HEK293 (cell line): ENCODE data around the gene CDH26.

Experiments used
- HOXC10 ChIP-seq: sonication (generic); formaldehyde crosslinking; IDR thresholded peaks from 2 replicates; pipeline ENCODE4 v1.8.1; 2023; ENCODE audit warnings: mild to moderate bottlenecking, missing genetic modification reagents
- KLF16 ChIP-seq: fragments of 450-650 bp; formaldehyde crosslinking; IDR thresholded peaks from 2 replicates; pipeline ENCODE4 v1.5.1; 2017; ENCODE audit warnings: missing biosample characterization, missing genetic modification characterization
- MYNN ChIP-seq: fragments of 450-650 bp; formaldehyde crosslinking; IDR thresholded peaks from 2 replicates; pipeline ENCODE4 v1.5.1; 2016; ENCODE audit warnings: missing biosample characterization, missing genetic modification characterization, borderline replicate concordance
- PATZ1 ChIP-seq: fragments of 450-650 bp; formaldehyde crosslinking; IDR thresholded peaks from 2 replicates; pipeline ENCODE4 v1.5.1; 2016; ENCODE audit warnings: missing biosample characterization, missing genetic modification characterization
- PBX3 ChIP-seq: sonication (generic); formaldehyde crosslinking; IDR thresholded peaks from 2 replicates; pipeline ENCODE4 v1.8.1; 2022; ENCODE audit warnings: mild to moderate bottlenecking, moderate library complexity, missing genetic modification reagents
- PRDM4 ChIP-seq: fragments of 450-650 bp; formaldehyde crosslinking; IDR thresholded peaks from 2 replicates; pipeline ENCODE4 v1.5.1; 2017; ENCODE audit warnings: missing biosample characterization, missing genetic modification characterization
- ZBTB1 ChIP-seq: fragments of 450-650 bp; formaldehyde crosslinking; IDR thresholded peaks from 2 replicates; pipeline ENCODE4 v1.5.1; 2016; ENCODE audit warnings: missing biosample characterization, missing genetic modification characterization
- ZBTB21 ChIP-seq: fragments of 450-650 bp; formaldehyde crosslinking; IDR thresholded peaks from 2 replicates; pipeline ENCODE4 v1.5.1; 2017; ENCODE audit warnings: missing biosample characterization, missing genetic modification characterization
- ZEB2 ChIP-seq: fragments of 450-650 bp; formaldehyde crosslinking; IDR thresholded peaks from 2 replicates; pipeline ENCODE4 v1.5.1; 2016; ENCODE audit warnings: missing biosample characterization, missing genetic modification characterization
- ZFP41 ChIP-seq: fragments of 450-650 bp; formaldehyde crosslinking; IDR thresholded peaks from 2 replicates; pipeline ENCODE4 v1.5.1; 2016; ENCODE audit warnings: missing biosample characterization, missing genetic modification characterization, borderline replicate concordance
- ZNF175 ChIP-seq: fragments of 450-650 bp; formaldehyde crosslinking; IDR thresholded peaks from 2 replicates; pipeline ENCODE4 v1.5.1; 2016; ENCODE audit warnings: missing biosample characterization, missing genetic modification characterization
- ZNF2 ChIP-seq: fragments of 450-650 bp; formaldehyde crosslinking; IDR thresholded peaks from 2 replicates; pipeline ENCODE4 v1.5.1; 2016; ENCODE audit warnings: missing biosample characterization, missing genetic modification characterization
- ZNF211 ChIP-seq: fragments of 450-650 bp; formaldehyde crosslinking; IDR thresholded peaks from 2 replicates; pipeline ENCODE4 v1.5.1; 2016; ENCODE audit warnings: low read depth, missing biosample characterization, missing genetic modification characterization
- ZNF214 ChIP-seq: fragments of 450-650 bp; formaldehyde crosslinking; IDR thresholded peaks from 2 replicates; pipeline ENCODE4 v1.5.1; 2017; ENCODE audit warnings: missing biosample characterization, mild to moderate bottlenecking, missing genetic modification characterization, borderline replicate concordance
- ZNF221 ChIP-seq: fragments of 450-650 bp; formaldehyde crosslinking; IDR thresholded peaks from 2 replicates; pipeline ENCODE4 v1.5.1; 2017; ENCODE audit warnings: missing biosample characterization, missing genetic modification characterization, borderline replicate concordance
- ZNF23 ChIP-seq: fragments of 450-650 bp; formaldehyde crosslinking; IDR thresholded peaks from 2 replicates; pipeline ENCODE4 v1.5.1; 2016; ENCODE audit warnings: missing biosample characterization, missing genetic modification characterization, borderline replicate concordance
- ZNF274 ChIP-seq, 2 experiments: fragments of 200-500 bp in 1 of 2; fragments of 450-650 bp in 1 of 2; sonication (Bioruptor generic) in 1 of 2; formaldehyde crosslinking in 1 of 2; IDR thresholded peaks; 2 replicates each; pipeline versions ENCODE4 v1.5.1 to v1.6.1; 2014 to 2016; ENCODE audit warnings: borderline replicate concordance in 1 of 2, inconsistent platforms in 1 of 2, low read length in 1 of 2, missing biosample characterization in 1 of 2, missing genetic modification characterization in 1 of 2
- ZNF433 ChIP-seq: fragments of 450-650 bp; formaldehyde crosslinking; IDR thresholded peaks from 2 replicates; pipeline ENCODE4 v1.5.1; 2016; ENCODE audit warnings: missing biosample characterization, missing genetic modification characterization, low read depth
- ZNF501 ChIP-seq: fragments of 450-650 bp; formaldehyde crosslinking; IDR thresholded peaks from 2 replicates; pipeline ENCODE4 v1.5.1; 2016; ENCODE audit warnings: missing biosample characterization, missing genetic modification characterization
- ZNF529 ChIP-seq: fragments of 450-650 bp; formaldehyde crosslinking; IDR thresholded peaks from 2 replicates; pipeline ENCODE4 v1.5.1; 2017; ENCODE audit warnings: missing genetic modification characterization, missing biosample characterization; ENCODE audit not compliant: insufficient replicate concordance
- ZNF629 ChIP-seq: fragments of 450-650 bp; formaldehyde crosslinking; IDR thresholded peaks from 2 replicates; pipeline ENCODE4 v1.5.1; 2017; ENCODE audit warnings: missing biosample characterization, missing genetic modification characterization
- ZNF660 ChIP-seq: fragments of 450-650 bp; IDR thresholded peaks from 2 replicates; pipeline ENCODE4 v1.5.1; 2018; ENCODE audit warnings: missing biosample characterization, mild to moderate bottlenecking, missing genetic modification characterization
- ZNF677 ChIP-seq: fragments of 450-650 bp; IDR thresholded peaks from 2 replicates; pipeline ENCODE4 v1.5.0; 2018; ENCODE audit warnings: missing biosample characterization, mild to moderate bottlenecking, missing genetic modification characterization, moderate library complexity
- ZNF692 ChIP-seq: fragments of 450-650 bp; formaldehyde crosslinking; IDR thresholded peaks from 2 replicates; pipeline ENCODE4 v1.5.1; 2016; ENCODE audit warnings: missing biosample characterization, missing genetic modification characterization
- ZNF704 ChIP-seq: fragments of 450-650 bp; formaldehyde crosslinking; IDR thresholded peaks from 2 replicates; pipeline ENCODE4 v1.5.1; 2016; ENCODE audit warnings: missing biosample characterization, missing genetic modification characterization
- ZNF76 ChIP-seq: fragments of 450-650 bp; formaldehyde crosslinking; IDR thresholded peaks from 2 replicates; pipeline ENCODE4; 2016; ENCODE audit warnings: low read depth, missing biosample characterization, missing genetic modification characterization, borderline replicate concordance
- ZSCAN30 ChIP-seq: fragments of 450-650 bp; IDR thresholded peaks from 2 replicates; pipeline ENCODE4 v1.5.1; 2018; ENCODE audit warnings: missing biosample characterization, mild to moderate bottlenecking, missing genetic modification characterization, moderate library complexity
- ZSCAN4 ChIP-seq: fragments of 450-650 bp; formaldehyde crosslinking; IDR thresholded peaks from 2 replicates; pipeline ENCODE4 v1.5.1; 2017; ENCODE audit warnings: missing biosample characterization, missing genetic modification characterization
- ZXDB ChIP-seq: fragments of 450-650 bp; formaldehyde crosslinking; IDR thresholded peaks from 2 replicates; pipeline ENCODE4 v1.5.1; 2016; ENCODE audit warnings: missing biosample characterization, missing genetic modification characterization

The CDH26 gene

GRCh38 chr20:59940129-59940955 lies 17.9 kb upstream of the CDH26 start, which contains the start of the genes FAM217B and PPP1R3D (continued):
- 0 out of 2 replicates have a peak, but pooled peaks have one; percentile 41 for TF ChIP-seq PBX3 (CRISPR knock-in tag)
- TF ChIP-seq ZNF214 (tag by site-specific recombination): no peak
- no peak for TF ChIP-seq ZNF211 (tag by site-specific recombination)
- peak; percentile 47; the same call in 1 of the 2 replicates for TF ChIP-seq ZNF692 (tag by site-specific recombination)
- TF ChIP-seq ZNF433 (tag by site-specific recombination): no peak
- no peak for TF ChIP-seq ZNF677
- TF ChIP-seq PATZ1 (tag by site-specific recombination): peak; percentile 29; the same call in 1 of the 2 replicates
- TF ChIP-seq ZNF704 (tag by site-specific recombination): no peak
- TF ChIP-seq ZNF629 (tag by site-specific recombination): peak; percentile 83
- TF ChIP-seq ZNF660 (tag by site-specific recombination): 0 out of 2 replicates have a peak, but pooled peaks have one; percentile 39
- TF ChIP-seq MYNN: no peak
- peak; percentile 50; the same call in 1 of the 2 replicates for TF ChIP-seq KLF16 (tag by site-specific recombination)
- no peak for TF ChIP-seq PRDM4 (tag by site-specific recombination)
- no peak for TF ChIP-seq ZNF529
- TF ChIP-seq ZNF2: 0 out of 2 replicates have a peak, but pooled peaks have one; percentile 49
- peak; percentile 63; the same call in 1 of the 2 replicates for TF ChIP-seq ZBTB21 (tag by site-specific recombination)
- no peak for TF ChIP-seq ZNF23
- TF ChIP-seq ZSCAN4 (tag by site-specific recombination): no peak
- no peak for TF ChIP-seq HOXC10
- TF ChIP-seq ZEB2: peak; percentile 54
- TF ChIP-seq ZSCAN30 (tag by site-specific recombination): peak; percentile 55; the same call in 1 of the 2 replicates
- no peak for TF ChIP-seq ZFP41 (tag by site-specific recombination)
- TF ChIP-seq ZNF76: peak; percentile 91
- no peak for TF ChIP-seq ZNF274 (IDR thresholded peaks at IDR 0.05; ENCODE audit: low read length)
- TF ChIP-seq ZNF274 (tag by site-specific recombination; IDR thresholded peaks at IDR 0.05; ENCODE audit: borderline replicate concordance): no peak
- TF ChIP-seq ZNF221 (tag by site-specific recombination): no peak
- no peak for TF ChIP-seq ZBTB1 (tag by site-specific recombination)
- TF ChIP-seq ZNF501 (tag by site-specific recombination): peak; percentile 33; the same call in 1 of the 2 replicates
- TF ChIP-seq ZNF175 (tag by site-specific recombination): no peak
- TF ChIP-seq ZXDB (tag by site-specific recombination): peak; percentile 96
